Measurements from ENCODE around the gene PAM.
A peak's percentile ranks its signal among the peaks of the same experiment; 100 is the strongest.

PAM gene

DNA sequence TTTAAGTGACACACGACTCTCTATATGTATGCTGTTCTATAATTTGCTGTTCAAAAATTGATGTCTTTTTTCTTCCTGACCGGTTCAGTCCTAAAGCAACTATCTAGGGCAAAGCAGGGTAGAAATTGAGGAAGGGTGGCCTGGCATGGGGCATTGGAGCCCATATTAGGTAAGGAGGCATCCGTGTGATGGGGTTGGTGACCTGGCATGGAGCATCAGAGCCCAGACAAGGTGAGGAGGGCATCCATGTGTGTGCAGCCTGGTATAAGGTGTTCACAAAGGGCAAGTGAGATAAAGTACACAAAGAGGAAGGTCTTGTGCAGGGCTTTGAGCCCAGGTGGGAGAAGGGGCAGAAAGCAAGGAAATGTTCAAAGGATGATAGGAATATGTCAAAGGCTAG is 104.9 kb downstream of the PAM start:
- DNase-seq (ENCODE audit: low read depth): no peak

DNA sequence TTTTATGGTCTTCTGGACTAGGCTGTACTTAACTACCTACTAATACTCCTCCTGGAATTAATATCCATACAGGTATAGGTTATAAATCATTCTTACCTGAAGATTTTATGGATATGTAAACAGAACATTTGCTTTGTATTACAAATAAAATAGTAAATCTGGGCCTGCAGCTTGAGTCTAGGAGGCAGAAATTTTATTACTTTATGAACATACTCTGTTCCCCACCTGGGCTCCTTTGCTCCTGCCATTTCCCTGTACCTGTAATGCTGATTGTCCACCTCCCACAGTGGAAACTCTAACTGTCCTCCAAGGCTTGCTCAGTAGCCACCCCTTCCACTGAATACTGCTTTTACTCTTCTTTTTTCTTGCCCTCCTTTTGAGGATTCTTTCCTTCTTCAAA is 108.0 kb downstream of the PAM start:
- DNase-seq (ENCODE audit: low read depth): no peak

DNA sequence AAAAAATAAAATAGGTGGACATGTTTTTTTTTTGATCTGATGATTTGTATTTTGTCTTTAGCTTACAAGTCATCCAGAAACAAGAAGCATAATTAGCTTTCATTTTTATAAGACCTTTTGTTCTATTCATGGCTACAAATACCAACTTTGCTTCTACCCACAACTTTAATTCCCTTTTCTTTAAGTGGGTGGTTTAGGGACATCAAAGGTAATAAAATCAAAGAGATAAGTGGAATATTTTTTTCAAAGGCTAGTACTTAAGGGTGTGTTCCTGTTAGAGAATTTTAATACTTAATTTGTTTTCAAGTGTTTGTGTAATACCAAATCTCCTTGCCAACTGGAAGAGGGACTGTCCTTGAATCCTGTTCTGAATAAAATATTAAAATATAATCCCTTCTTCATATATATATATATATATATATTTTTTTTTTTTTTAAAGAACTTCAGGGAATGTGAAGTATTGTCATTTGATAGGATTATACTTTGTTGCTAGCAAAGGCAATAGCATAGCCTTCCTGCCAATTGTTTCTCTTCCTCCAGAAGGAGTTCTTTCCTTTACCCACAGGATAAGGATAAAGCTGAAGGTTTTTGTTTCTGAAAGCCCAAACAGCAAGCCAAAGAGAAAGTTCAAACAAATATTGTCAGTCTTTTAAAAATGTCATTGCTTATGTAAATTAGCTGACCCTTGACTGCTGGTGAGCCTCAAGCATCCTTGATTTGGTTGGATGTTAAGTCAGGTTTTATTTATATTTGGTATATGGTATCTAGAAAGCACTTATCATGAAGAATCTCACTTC is 108.9 kb downstream of the PAM start:
- DNase-seq (ENCODE audit: low read depth): no peak

DNA sequence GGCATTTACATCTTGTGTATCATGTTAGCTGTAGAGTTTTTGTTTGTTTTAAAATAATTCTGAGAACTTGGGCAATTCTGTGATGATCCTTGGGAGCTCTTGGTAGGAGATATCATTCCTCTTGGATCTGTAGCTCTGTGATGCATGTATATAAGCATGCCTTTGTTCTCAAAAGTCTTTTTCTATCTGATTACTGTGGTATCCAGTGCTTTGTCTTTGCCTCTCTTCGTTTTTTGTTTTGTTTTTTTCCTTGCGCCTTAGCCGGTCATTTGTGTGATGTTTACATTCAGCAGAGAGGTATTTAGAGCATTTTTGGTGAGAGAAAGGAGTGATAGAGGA is 110.0 kb downstream of the PAM start:
- DNase-seq (ENCODE audit: low read depth): no peak

DNA sequence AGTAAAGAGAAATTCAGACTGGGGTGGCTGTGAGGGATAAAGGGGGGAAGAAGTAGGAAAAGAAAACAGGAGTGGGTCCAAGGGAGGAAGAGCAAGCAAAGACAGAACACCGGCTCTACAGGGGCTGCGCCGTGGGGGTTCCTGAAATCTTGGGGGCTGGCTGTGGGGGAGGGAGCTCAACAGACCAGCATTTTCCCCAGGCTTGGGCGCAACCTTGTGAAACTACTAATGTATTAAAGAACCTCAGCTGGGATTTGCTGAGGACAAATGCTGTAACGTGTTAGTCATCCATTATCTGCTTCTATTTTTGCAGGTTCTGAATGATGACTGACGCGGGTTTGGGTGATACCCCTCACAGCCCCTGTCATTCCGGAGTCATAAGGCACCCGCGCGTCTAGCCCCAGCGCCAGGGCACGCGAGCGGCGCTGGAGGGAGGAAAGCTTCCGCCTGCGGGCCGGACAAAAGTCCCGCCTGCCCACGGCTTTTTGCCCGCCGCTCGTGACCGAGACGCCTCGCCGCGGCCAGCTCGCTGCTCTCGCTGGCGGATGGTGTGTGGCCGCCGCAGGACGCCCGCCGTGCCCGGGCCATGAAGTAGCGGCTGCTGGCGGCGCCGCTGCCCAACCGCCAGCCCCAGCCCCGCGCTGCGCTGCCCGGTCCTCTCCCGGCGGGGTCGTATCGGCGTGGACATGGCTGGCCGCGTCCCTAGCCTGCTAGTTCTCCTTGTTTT is 110.6 kb downstream of the PAM start:
- DNase-seq (ENCODE audit: low read depth): peak; percentile 71

DNA sequence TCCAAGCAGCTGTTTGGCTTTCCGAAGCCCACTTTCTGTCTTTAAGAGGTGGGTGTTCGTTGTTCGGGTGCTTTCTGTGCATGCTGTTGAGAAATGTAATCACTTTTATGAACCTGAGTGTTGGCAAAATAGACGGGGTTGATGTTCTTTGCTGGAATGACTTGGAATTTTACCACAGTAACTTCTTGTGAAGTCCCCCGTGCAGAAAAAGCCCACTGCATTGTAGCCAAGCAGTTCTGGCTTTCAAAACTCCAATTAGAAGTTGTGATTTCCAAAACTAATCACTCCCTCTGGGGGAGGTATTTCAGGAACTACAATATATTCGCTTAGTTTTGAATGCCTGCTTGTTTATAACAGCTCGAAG is 111.1 kb downstream of the PAM start:
- no peak for DNase-seq (ENCODE audit: low read depth)

DNA sequence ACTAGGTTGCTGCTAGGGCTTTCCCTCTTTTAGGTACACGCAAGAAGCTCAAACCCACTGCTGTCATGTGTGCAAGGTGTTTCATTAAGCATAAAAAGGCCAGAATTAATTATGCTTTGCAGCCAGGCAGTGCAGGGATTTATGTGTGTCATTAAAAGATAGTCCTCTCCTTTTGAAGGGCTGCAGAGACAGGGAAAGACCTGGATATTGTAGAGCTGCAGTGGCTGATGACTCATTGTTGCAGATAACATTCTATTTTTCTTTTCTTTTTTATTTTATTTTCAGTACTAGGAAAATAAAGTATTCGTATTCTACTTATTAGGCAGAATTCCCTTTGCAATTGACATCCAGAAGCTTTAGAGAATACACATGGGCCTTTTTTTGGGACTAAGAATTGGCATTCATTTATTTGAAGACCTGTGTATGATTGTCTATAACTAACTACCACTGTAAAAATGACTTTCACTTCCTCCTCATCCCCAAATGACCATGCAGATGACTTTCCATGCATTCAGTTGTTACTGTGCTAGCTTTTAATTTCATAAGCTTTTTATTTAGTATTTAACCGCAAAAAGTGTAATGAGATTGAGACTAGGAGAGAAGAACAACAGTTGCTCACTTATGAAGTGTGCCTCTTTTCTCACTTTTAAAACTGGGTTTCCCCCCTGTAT is 113.0 kb downstream of the PAM start:
- no peak for DNase-seq (ENCODE audit: low read depth)

DNA sequence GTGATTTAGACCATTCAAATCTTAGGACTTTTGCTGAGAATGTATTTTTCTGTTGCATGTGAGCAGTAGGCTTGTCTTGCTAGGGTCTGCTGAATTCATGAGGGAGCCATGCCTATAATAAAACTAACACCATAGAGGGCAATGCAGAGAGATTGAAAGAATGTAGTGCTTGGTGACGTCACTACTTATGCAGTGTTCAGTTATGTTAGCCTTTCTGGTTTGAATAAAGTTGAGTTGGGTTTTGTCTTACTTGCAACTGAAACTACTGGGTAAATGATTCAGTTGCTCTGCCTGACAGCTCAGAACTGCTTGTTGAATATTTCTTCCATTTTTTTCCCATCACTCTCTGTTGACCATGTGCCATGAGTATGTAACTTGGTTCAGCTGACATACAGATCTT is 114.1 kb downstream of the PAM start:
- no peak for DNase-seq (ENCODE audit: low read depth)

DNA sequence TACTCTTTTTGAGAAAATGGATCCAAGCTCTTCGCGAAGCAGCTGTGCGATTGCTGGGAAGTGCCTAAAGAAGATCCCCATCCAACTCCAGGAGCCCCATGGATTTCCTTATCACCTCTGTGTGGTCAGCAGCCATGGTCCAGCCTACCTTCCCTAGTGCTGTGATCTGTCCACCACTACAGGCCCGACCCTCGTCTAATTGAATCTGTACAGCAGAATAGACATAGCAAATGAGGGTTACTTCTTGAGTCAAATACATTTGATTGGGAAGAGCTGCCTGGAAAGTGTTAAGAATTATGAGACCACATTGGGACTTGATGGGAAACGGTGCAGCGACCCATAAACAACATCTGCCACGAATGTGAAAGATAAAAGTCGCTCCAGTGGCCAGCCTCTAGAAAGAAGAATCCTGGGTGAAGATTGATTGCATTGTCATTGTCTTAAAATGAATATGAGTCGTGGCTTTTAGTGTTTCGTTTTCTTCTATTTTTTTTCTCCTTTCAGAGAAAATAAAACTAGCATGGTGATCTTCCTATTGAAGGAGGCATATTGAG is 118.4 kb downstream of the PAM start:
- DNase-seq (ENCODE audit: low read depth): no peak

DNA sequence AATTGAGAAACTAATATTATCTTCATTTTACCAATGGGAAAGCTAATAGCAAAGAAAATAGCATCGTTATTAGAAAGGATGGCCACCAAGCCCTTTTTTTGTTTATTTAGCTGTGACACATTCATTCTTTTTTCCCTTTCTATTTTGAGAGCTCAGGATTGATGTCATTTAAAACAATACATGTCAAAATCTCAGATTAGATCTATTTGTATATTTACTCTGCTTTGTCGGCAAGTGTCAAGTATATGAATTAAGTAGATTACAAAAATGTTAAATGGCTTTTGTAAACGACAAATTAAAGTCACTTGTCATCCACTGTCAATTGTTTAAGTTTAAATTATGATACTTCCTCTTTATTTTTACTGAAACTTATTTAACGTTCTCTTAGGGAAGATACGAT is 118.9 kb downstream of the PAM start:
- DNase-seq (ENCODE audit: low read depth): no peak

DNA sequence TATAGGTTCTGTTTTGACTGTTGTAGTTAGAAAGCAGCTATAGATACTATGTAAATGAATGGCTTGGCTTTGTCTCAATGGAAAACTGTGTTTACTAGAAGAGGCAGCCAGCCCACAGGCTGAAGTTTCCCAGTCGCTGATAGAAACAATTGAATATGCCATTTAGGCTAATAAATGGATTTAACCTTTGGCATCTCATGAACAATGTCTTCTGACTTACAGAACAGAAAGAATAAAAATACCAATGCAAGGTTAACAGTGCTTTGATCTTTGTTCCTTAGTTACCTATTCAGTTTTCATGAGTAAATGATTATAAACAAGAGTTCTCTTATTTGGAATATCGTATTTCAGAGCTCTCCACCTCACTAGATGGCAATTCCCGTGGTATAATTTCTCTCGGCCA is 120.6 kb downstream of the PAM start:
- no peak for DNase-seq (ENCODE audit: low read depth)

DNA sequence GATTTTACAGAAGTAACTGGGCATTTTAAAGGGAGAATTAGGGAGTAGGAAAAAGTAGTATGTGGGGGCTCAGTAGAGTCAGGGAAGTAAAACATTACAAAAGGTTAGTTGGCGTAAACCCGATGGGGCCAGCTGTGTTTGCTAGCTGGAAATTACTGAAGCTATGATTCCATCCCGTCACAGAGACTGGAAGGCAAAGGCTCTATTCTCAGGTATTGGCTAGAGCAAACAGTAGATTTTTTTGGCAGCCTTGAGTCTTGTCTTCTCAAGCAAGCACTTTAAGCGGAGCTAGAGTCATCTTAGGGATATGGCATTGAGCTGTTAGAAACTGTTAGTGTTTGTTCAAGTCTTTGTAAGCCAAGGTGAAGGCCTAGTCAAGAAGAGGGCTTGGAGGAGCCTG is 121.5 kb downstream of the PAM start:
- no peak for DNase-seq (ENCODE audit: low read depth)

DNA sequence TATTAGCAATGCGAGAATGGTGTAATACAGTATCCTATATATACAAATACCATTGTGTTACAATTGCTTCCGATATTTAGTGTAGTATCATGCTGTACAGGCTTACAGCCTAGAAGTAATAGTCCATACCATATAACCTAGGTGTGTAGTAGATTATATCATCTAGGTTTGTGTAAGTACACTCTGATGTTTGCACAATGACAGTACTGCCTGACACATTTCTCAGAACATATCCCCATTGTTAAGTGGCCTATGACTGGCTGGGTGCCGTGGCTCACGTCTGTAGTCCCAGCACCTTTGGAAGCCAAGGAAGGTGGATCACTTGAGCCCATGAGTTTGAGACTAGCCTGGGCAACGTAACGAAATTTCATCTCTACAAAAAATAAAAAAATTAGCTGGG is 124.6 kb downstream of the PAM start:
- no peak for DNase-seq (ENCODE audit: low read depth)

DNA sequence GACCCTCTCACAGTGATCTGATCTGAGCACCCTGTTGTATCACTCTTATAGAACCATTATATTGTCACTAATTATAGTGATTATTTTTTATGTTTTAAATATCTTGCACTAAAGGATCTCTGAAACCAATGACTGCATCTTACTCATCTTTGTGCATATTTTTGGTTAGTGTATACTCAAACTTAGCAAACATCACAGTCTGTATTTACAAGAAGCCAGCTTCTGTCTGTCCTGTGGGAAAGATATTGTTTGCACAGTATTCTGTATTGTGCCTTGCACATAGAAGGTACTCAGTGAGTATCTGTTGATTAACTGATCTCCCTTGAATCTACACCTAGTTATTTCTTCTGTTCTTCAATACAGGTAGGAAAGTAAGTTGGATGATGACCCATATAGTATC is 131.5 kb downstream of the PAM start:
- DNase-seq (ENCODE audit: low read depth): no peak

DNA sequence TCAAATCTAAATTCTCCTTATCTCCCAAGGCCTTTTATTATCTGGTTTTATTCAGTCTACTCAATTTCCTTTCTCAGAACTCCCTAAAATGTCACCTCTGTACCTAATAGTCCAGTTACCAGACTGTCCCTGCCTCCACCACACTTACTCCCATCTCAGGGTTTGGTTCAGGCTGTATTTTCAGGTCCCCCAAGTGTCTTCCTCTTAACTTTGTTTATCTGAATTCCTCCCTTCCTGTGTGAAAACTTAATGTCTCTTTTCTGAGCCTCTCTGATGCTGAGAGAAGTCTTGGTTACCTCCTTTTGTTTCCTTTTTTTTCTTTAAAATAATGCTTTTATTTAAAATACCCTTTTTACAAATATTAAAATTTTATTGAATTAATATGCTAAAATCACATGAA is 133.4 kb downstream of the PAM start:
- no peak for DNase-seq (ENCODE audit: low read depth)

DNA sequence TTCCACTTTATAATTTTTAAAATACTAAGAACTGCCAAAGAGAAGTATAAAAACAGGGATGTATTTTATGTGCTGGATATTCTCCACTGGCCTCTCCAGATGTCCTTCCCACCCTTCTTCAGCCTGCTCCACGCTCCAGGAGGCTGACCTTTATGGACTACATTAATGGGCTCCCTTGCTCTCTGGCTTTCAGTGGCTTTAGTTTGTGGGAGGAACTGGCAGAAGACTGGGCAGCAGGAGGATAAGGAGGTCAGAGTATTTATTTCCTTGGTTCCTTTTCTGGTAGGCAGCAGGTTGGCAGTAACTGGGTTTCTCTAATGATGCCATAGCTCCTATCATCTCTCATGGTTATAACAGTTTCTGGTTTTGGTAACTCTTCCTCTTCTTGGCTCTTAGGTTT is 133.9 kb downstream of the PAM start:
- DNase-seq (ENCODE audit: low read depth): no peak

DNA sequence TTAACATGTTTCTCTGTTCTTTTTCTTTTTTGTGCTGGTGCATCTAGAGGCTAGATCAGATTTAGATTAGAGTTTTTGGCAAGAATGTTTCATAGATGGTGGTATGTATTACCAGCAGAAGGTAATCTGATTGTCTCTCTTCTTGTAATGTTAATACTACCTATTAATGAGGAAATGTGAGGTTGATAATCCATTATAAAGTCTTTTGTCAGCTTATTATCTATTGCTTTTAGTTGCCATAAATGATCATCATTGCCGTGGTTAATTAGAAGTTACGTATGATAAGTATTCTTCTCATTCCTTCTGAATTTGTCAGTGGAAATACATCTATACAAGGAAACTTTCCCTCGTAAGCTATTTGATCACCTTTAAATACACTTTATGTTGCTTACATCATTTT is 135.0 kb downstream of the PAM start:
- DNase-seq (ENCODE audit: low read depth): no peak

DNA sequence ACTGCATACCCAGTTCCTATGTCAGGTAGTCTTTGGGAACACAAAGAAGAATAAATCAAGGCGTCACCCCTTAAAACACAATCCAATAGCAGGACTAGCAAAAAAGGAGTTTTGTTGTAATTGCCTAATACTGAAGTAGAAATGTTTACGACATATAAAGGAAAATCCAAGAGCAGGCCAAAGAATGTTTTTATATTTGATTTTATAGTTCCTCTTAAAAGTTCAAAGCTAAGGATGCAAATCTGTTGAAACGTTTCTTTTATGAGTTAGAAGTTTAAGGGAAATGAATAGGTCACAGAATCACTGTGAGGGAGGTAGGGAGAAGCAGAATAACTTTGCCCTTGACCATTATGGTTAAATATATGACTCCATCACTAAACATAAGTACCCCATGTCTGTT is 136.1 kb downstream of the PAM start:
- DNase-seq (ENCODE audit: low read depth): no peak

DNA sequence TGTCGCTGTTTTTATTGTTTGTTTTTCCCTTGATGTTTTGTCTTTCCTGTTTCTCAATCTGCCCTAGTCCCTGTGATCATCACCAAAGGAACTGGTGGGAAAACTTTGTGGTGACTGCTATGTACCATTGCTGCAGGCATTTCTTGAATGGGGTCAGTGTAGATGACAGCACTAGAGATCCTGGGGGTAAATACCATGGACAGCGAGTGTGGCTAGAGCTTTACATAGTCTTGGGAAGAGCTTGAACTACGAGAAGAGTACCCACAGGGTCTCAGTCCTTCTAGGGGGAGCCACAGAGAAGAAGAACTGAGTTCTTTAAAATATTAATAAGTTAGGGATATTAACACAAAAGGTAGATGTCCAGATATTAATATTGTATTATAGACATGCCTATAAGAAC is 138.8 kb downstream of the PAM start:
- DNase-seq (ENCODE audit: low read depth): no peak

DNA sequence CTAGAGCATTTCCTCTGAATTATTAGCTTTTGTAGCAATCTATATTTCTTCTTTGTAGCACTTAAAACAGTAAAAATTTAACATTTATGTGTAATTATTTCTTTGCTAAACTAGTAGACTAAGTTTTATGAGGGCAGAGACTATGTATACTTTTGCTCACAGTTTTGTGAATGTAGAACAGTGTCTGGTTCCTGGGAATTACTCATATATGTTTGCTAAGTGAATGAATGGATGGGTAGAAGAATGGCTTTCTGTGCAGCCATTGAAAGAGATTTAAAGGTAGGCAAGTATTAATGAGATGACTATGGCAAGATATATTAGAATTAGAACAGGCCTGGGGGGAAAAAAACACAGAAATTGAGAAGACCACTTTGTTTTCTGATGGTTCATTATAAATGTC is 140.1 kb downstream of the PAM start:
- no peak for DNase-seq (ENCODE audit: low read depth)

DNA sequence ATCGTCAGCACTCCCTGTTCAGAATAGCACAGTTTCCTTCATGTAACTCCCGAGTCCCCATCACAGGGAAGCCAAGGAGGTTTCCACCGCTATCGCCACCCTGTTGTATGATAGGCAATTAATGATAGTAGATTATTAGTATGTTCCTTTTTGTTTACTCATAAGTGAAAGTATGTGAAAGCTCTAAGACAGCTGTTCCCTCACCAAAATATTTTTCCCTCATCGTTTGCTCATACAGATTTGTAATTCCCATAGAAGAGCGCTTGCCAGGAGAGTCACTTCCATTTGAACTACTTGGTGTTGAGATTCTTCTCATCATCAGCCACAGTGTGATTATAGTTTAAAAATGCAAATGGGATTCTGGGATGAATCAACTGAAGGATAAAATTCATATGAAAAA is 140.9 kb downstream of the PAM start:
- DNase-seq (ENCODE audit: low read depth): no peak

DNA sequence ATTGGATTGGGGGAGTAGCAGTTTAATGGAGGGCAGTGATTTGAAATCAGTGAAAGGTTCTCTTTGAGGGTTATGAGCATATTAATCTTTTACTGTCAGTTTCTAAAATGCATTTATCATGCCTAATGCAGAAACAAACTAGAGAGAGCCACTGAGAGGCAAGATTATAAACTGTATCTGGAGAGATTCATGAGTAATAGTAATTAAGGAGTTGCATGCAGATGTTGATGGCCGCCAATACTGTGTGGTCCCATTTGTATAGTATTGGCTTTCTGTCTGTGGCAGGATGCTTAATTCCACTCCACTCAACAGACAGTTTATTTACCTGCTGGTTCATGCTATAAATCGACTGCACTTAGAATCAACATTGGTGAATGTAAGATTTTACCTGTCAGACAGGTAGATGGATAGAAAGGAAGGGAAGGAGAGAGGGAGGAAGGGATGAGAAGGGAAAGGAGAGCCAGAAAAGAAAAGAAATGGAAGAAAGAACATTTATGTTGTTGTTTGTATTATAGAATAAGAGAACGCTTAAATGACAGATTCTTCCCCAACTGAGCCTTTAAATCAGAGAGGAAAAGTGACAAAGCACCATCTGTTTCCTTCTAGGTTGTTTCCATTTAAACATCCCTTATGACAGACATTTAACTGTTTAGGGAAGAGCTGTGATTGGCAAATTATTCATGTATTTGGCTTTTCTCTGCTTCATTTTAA is 146.5 kb downstream of the PAM start:
- no peak for DNase-seq (ENCODE audit: low read depth)

DNA sequence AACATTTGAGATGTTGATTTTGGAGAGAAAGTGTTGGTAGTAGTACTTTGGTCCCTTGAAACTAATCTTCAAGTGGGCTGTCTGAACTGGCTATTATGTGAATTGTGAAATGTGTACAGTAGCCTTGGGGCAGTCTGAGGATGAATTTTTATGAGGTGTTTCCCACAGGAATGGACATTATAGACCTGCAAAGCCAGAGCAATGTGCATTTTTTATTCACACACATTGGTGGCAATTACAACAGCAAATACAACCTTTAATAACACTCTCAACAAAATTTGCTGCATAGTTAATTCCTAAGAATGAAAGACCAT is 147.0 kb downstream of the PAM start:
- DNase-seq (ENCODE audit: low read depth): no peak

Measured in GM04504 (cell line).